Measurements from ENCODE around the gene FANK1. TPM values are rescaled to one million over a fixed set of nuclear protein-coding genes. Genes with fewer than 3 reads are reported as not detected.

Gene FANK1
- polyA plus RNA-seq, 1 of the 3 experiments (the other 2 are of a cell fraction), result 12.3 TPM

DNA sequence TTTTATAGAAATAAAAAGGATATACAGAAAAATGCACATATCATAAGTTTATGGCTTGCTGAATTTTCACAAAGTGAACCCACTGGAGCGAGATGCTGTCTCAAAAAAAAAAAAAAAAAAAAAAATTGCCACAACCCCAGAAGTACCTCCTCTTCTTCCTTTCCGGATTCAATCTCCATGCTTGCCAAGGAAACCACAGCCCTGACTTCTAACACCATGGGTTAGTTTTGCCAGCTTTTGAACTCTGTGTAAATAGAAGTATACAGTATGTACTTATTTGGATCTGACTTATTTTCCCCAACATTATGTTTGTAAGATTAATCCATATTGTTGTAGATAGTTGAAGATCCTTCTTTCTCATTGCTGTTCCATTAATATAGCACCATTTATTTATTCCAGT lies 40.0 kb downstream of the FANK1 start:
- no peak overlapping the region for H3K9ac ChIP-seq
- no peak for DNase-seq
- H3K9me3 ChIP-seq, result no peaks in the 10 kb centered on the region
- TF ChIP-seq, protein P1, sequence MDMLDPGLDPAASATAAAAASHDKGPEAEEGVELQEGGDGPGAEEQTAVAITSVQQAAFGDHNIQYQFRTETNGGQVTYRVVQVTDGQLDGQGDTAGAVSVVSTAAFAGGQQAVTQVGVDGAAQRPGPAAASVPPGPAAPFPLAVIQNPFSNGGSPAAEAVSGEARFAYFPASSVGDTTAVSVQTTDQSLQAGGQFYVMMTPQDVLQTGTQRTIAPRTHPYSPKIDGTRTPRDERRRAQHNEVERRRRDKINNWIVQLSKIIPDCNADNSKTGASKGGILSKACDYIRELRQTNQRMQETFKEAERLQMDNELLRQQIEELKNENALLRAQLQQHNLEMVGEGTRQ (IDR thresholded peaks at IDR 0.05; ENCODE audit: borderline replicate concordance, low read depth, low read length), result no peak
- no peak for TF ChIP-seq RAD21 (IDR thresholded peaks at IDR 0.05; ENCODE audit: low read length)
- TF ChIP-seq, protein P2, sequence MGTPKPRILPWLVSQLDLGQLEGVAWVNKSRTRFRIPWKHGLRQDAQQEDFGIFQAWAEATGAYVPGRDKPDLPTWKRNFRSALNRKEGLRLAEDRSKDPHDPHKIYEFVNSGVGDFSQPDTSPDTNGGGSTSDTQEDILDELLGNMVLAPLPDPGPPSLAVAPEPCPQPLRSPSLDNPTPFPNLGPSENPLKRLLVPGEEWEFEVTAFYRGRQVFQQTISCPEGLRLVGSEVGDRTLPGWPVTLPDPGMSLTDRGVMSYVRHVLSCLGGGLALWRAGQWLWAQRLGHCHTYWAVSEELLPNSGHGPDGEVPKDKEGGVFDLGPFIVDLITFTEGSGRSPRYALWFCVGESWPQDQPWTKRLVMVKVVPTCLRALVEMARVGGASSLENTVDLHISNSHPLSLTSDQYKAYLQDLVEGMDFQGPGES (IDR thresholded peaks at IDR 0.05; ENCODE audit: low read depth, low read length), result no peak
- TF ChIP-seq NRF1 (IDR thresholded peaks at IDR 0.05; ENCODE audit: low read depth, low read length), result no peak
- H3K27me3 ChIP-seq (ENCODE audit: insufficient read depth), result no peaks in the 10 kb centered on the region
- CTCF ChIA-PET, result interaction anchor here (1.3 to 3.6 kb wide), 5 partner anchors 47 to 812 kb away, joined by 5 to 46 read pairs (median 8); no protein-coding TSS in a partner anchor
- no peak overlapping the region for H3K27ac ChIP-seq (ENCODE audit: low read depth in 2 of 2, low read length in 1 of 2)
- H3K36me3 ChIP-seq (replicated peaks in 1 of 2; ENCODE audit: control insufficient read depth in 1 of 2, insufficient read depth in 2 of 2, low read length in 1 of 2), result no peaks in the 10 kb centered on the region
- no peaks in the 10 kb centered on the region for H3K79me2 ChIP-seq (ENCODE audit: insufficient read depth)
- H2AFZ ChIP-seq (ENCODE audit: low read depth), result no peak overlapping the region
- H3F3A ChIP-seq (replicated peaks; ENCODE audit: insufficient read depth), result no peaks in the 10 kb centered on the region
- no peak overlapping the region for H3K4me3 ChIP-seq (ENCODE audit: low read depth in 2 of 2, low read length in 1 of 2)
- no peaks in the 10 kb centered on the region; the same call in 1 of the 2 replicates for H4K20me1 ChIP-seq (ENCODE audit: insufficient read depth)
- POLR2A ChIA-PET, result no interaction called here
- WGBS (ENCODE audit: low lambda C conversion rate), result 80% methylated on average over 2 of the region's 2 CpGs
- H3K9me2 ChIP-seq, result no peaks in the 10 kb centered on the region
- H3K4me2 ChIP-seq, result no peak overlapping the region
- peaks cover 0 to 7% of the 10 kb centered on the region in 2 experiments; a peak in 1 of 4 replicates for H3K4me1 ChIP-seq (ENCODE audit: control insufficient read depth in 1 of 2, insufficient read depth in 2 of 2, low read depth in 1 of 2, low read length in 1 of 2)

DNA sequence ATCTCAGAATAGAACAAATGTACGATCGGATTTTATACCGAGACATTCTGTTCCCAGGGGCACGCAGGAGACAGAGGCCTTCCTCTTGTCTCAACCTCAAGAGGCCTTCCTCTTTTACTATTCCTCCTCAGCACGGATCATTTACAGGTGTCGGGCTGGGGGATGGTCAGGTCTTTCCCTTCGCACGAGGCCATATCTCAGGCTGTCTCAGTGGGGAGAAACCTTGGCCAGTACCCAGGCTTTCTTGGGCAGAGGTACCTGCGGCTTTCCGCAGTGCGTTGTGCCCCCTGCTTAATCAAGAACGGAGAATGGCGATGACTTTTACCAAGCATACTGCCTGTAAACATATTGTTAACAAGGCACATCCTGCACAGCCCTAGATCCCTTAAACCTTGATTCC lies 44.2 kb downstream of the FANK1 start:
- H3K4me2 ChIP-seq, result no peak overlapping the region
- H3K9me3 ChIP-seq, result no peaks in the 10 kb centered on the region
- H3K9me2 ChIP-seq, result no peaks in the 10 kb centered on the region
- no peaks in the 10 kb centered on the region for H3F3A ChIP-seq (replicated peaks; ENCODE audit: insufficient read depth)
- POLR2A ChIA-PET, result no interaction called here
- H3K9ac ChIP-seq, result no peak overlapping the region
- DNase-seq, result no peak
- no peaks in the 10 kb centered on the region for H3K36me3 ChIP-seq (replicated peaks in 1 of 2; ENCODE audit: control insufficient read depth in 1 of 2, insufficient read depth in 2 of 2, low read length in 1 of 2)
- H3K79me2 ChIP-seq (ENCODE audit: insufficient read depth), result no peaks in the 10 kb centered on the region
- H3K4me3 ChIP-seq (ENCODE audit: low read depth in 2 of 2, low read length in 1 of 2), result no peak overlapping the region
- H2AFZ ChIP-seq (ENCODE audit: low read depth), result no peak overlapping the region
- no peaks in the 10 kb centered on the region for H4K20me1 ChIP-seq (ENCODE audit: insufficient read depth)
- no peaks in the 10 kb centered on the region for H3K27me3 ChIP-seq (ENCODE audit: insufficient read depth)
- WGBS (ENCODE audit: low lambda C conversion rate), result 96% methylated on average over 10 of the region's 13 CpGs
- CTCF ChIA-PET, result no interaction called here
- no peaks in the 10 kb centered on the region for H3K4me1 ChIP-seq (ENCODE audit: control insufficient read depth in 1 of 2, insufficient read depth in 2 of 2, low read depth in 1 of 2, low read length in 1 of 2)
- H3K27ac ChIP-seq (ENCODE audit: low read depth in 2 of 2, low read length in 1 of 2), result no peak overlapping the region
- TF ChIP-seq, protein P3, sequence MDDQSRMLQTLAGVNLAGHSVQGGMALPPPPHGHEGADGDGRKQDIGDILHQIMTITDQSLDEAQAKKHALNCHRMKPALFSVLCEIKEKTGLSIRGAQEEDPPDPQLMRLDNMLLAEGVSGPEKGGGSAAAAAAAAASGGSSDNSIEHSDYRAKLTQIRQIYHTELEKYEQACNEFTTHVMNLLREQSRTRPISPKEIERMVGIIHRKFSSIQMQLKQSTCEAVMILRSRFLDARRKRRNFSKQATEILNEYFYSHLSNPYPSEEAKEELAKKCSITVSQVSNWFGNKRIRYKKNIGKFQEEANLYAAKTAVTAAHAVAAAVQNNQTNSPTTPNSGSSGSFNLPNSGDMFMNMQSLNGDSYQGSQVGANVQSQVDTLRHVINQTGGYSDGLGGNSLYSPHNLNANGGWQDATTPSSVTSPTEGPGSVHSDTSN (IDR thresholded peaks at IDR 0.05), result no peak
- TF ChIP-seq ELF1 (IDR thresholded peaks at IDR 0.05), result no peak
- no peak for TF ChIP-seq TEAD4 (IDR thresholded peaks at IDR 0.05; ENCODE audit: borderline replicate concordance, insufficient read depth)
- no peak for TF ChIP-seq MXI1 (IDR thresholded peaks at IDR 0.05; ENCODE audit: low read depth, low read length)
- no peak for TF ChIP-seq SIN3A (IDR thresholded peaks at IDR 0.05; ENCODE audit: borderline replicate concordance, low read depth, low read length)
- no peak for TF ChIP-seq RCOR1 (IDR thresholded peaks at IDR 0.05; ENCODE audit: low read length)
- TF ChIP-seq, protein P1 (IDR thresholded peaks at IDR 0.05; ENCODE audit: borderline replicate concordance, low read depth, low read length), result no peak
- TF ChIP-seq FOXM1 (IDR thresholded peaks at IDR 0.05; ENCODE audit: low read depth), result no peak
- no peak for TF ChIP-seq EP300 (IDR thresholded peaks at IDR 0.05; ENCODE audit: borderline replicate concordance in 1 of 2, low read depth in 1 of 2, low read length in 1 of 2)
- TF ChIP-seq, protein P4, sequence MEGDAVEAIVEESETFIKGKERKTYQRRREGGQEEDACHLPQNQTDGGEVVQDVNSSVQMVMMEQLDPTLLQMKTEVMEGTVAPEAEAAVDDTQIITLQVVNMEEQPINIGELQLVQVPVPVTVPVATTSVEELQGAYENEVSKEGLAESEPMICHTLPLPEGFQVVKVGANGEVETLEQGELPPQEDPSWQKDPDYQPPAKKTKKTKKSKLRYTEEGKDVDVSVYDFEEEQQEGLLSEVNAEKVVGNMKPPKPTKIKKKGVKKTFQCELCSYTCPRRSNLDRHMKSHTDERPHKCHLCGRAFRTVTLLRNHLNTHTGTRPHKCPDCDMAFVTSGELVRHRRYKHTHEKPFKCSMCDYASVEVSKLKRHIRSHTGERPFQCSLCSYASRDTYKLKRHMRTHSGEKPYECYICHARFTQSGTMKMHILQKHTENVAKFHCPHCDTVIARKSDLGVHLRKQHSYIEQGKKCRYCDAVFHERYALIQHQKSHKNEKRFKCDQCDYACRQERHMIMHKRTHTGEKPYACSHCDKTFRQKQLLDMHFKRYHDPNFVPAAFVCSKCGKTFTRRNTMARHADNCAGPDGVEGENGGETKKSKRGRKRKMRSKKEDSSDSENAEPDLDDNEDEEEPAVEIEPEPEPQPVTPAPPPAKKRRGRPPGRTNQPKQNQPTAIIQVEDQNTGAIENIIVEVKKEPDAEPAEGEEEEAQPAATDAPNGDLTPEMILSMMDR (IDR thresholded peaks at IDR 0.05), result no peak
- TF ChIP-seq, protein P5, sequence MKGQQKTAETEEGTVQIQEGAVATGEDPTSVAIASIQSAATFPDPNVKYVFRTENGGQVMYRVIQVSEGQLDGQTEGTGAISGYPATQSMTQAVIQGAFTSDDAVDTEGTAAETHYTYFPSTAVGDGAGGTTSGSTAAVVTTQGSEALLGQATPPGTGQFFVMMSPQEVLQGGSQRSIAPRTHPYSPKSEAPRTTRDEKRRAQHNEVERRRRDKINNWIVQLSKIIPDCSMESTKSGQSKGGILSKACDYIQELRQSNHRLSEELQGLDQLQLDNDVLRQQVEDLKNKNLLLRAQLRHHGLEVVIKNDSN (IDR thresholded peaks at IDR 0.05; ENCODE audit: borderline replicate concordance, low read depth), result no peak
- TF ChIP-seq POLR2AphosphoS5 (IDR thresholded peaks at IDR 0.05; ENCODE audit: low read depth, low read length), result no peak
- no peak for TF ChIP-seq RFX5 (IDR thresholded peaks at IDR 0.05; ENCODE audit: low read length)
- TF ChIP-seq, protein P2 (IDR thresholded peaks at IDR 0.05; ENCODE audit: low read depth, low read length), result no peak
- no peak for TF ChIP-seq TCF12 (IDR thresholded peaks at IDR 0.05)

All from SK-N-SH (cell line).